Esophagus muscularis mucosa (tissue), 4 donors: ENCODE results near the gene GRIA4.

ENCODE experiments used
- CTCF ChIP-seq, 3 experiments: fragments of 200-600 bp in 2 of 3; fragments of 450-650 bp in 1 of 3; sonication (generic) in 2 of 3; IDR thresholded peaks; one replicate each; pipeline ENCODE4 v1.5.1; 2017 to 2019; ENCODE audit warnings: antibody characterized with exemption in 3 of 3, mild to moderate bottlenecking in 2 of 3, moderate library complexity in 1 of 3
- EP300 ChIP-seq: sonication (generic); formaldehyde crosslinking; IDR thresholded peaks from one replicate; pipeline ENCODE4 v1.6.1; 2017; ENCODE audit warnings: antibody characterized with exemption
- POLR2A ChIP-seq: fragments of 450-650 bp; IDR thresholded peaks from one replicate; pipeline ENCODE4 v1.6.1; 2017; ENCODE audit warnings: antibody characterized with exemption, moderate library complexity, mild to moderate bottlenecking, low read depth
- POLR2AphosphoS5 ChIP-seq, 2 donors: sonication (generic); formaldehyde crosslinking; IDR thresholded peaks; one replicate each; pipeline ENCODE4 v1.6.1; 2017; ENCODE audit warnings: antibody characterized with exemption in 2 of 2

DNA sequence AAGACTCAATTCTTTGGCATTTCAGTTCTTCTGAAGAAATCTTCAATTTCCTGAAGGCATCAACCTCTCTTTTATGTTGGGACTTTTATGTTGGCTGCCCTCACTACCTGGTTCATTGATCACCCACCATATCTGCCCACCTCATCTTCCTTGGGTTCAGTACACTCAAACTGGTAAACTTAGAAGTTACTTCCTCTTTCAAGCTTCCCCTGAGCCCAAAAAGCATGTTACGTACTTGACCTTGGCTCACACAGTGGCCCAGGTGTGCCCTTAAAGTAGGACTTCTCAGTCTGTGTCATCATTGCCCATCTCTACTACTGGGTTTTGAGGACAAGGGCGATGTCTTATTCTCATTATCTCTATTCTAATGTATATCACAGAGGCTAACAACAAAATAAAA lies 86.1 kb downstream of the GRIA4 start:
- TF ChIP-seq CTCF (IDR thresholded peaks at IDR 0.05) = no peak
- no peak for TF ChIP-seq EP300
- no peak for TF ChIP-seq POLR2AphosphoS5 (IDR thresholded peaks at IDR 0.05)
- TF ChIP-seq POLR2A = no peak
